Calu3 (cell line): Measurements from ENCODE around the gene SH3BGRL3. TPM values are rescaled to one million over a fixed set of nuclear protein-coding genes. Genes with fewer than 3 reads are reported as not detected.

ENCODE experiments used
- BruUV-seq: library from RNA; stranded (reverse); fragments of 400-500 nt; replicated peaks from 2 replicates; lab custom pipeline; 2021; lab: Mats Ljungman, UMichigan
- CTCF ChIA-PET: fragments of 300-600 bp; sonication (Branson Sonifier 250); formaldehyde crosslinking; loops from one replicate; lab custom pipeline; 2022; ENCODE audit warnings: antibody characterized with exemption; lab: Charles Lee
- DNase-seq: peaks from one replicate; pipeline ENCODE4 v3.0.0; 2022
- H3K27ac Mint-ChIP-seq: one replicate; pipeline ENCODE4 v1.8.0; 2022; ENCODE audit warnings: mixed read lengths; ENCODE audit not compliant: unreplicated experiment
- H3K27me3 Mint-ChIP-seq: one replicate; pipeline ENCODE4 v1.8.0; 2022; ENCODE audit warnings: mixed read lengths; ENCODE audit not compliant: unreplicated experiment
- H3K36me3 Mint-ChIP-seq: one replicate; pipeline ENCODE4 v1.8.0; 2022; ENCODE audit warnings: mild to moderate bottlenecking, moderate library complexity, mixed read lengths; ENCODE audit not compliant: insufficient read depth, unreplicated experiment
- H3K4me1 Mint-ChIP-seq: one replicate; pipeline ENCODE4 v1.8.0; 2022; ENCODE audit warnings: mild to moderate bottlenecking, low read depth, mixed read lengths; ENCODE audit not compliant: unreplicated experiment
- H3K4me3 Mint-ChIP-seq: one replicate; pipeline ENCODE4 v1.8.0; 2022; ENCODE audit warnings: mild to moderate bottlenecking, low read depth, moderate library complexity, mixed read lengths; ENCODE audit not compliant: unreplicated experiment
- H3K9me3 Mint-ChIP-seq: one replicate; pipeline ENCODE4 v1.8.0; 2022; ENCODE audit warnings: low read depth, mixed read lengths; ENCODE audit not compliant: unreplicated experiment
- intact Hi-C: fragments of 100-400 bp; cut with micrococcal nuclease; formaldehyde crosslinking; loops from one replicate; pipeline ENCODE4 v1.10.0; 2022; ENCODE audit not compliant: unreplicated experiment
- total RNA-seq: library from RNA; stranded (reverse); gene quantifications from 2 replicates; pipeline ENCODE4 v1.2.3, GENCODE V29; 2022
- TF ChIP-seq, protein P1 (sequence below): fragments of 200-600 bp; IDR thresholded peaks from one replicate; pipeline ENCODE4 v1.8.0; 2022; ENCODE audit warnings: antibody characterized with exemption; ENCODE audit not compliant: unreplicated experiment

Gene SH3BGRL3
- total RNA-seq, 1 experiment from 2014 or later = 74.6 TPM

DNA sequence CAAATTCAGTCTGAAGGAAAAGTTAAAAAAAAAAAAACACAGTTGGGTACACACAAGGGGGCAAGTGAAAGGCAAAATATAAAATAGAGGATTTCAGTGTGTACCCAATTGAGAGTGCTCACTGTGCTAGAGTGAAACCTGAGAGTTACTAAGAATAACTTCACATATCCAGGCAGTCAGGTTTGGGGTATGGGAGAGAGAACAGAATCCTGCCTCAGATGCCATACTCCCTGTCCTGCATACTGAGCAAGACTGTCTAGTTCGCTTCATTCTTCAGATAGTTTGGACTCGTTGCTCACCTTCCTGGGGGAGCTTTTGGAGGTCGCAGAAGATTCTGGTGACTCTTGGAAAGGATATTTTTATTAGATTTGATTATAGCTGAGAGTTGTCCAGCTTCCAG, 25.5 kb upstream of the SH3BGRL3 start:
- no peaks in the 10 kb centered on the region for H3K4me1 Mint-ChIP-seq
- CTCF ChIA-PET = no interaction called here
- DNase-seq = no peak
- H3K27ac Mint-ChIP-seq = no peak overlapping the region
- peaks cover 20% of the 10 kb centered on the region for H3K36me3 Mint-ChIP-seq
- H3K9me3 Mint-ChIP-seq = no peaks in the 10 kb centered on the region
- TF ChIP-seq, protein P1, sequence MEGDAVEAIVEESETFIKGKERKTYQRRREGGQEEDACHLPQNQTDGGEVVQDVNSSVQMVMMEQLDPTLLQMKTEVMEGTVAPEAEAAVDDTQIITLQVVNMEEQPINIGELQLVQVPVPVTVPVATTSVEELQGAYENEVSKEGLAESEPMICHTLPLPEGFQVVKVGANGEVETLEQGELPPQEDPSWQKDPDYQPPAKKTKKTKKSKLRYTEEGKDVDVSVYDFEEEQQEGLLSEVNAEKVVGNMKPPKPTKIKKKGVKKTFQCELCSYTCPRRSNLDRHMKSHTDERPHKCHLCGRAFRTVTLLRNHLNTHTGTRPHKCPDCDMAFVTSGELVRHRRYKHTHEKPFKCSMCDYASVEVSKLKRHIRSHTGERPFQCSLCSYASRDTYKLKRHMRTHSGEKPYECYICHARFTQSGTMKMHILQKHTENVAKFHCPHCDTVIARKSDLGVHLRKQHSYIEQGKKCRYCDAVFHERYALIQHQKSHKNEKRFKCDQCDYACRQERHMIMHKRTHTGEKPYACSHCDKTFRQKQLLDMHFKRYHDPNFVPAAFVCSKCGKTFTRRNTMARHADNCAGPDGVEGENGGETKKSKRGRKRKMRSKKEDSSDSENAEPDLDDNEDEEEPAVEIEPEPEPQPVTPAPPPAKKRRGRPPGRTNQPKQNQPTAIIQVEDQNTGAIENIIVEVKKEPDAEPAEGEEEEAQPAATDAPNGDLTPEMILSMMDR = no peak
- no TSS peak for BruUV-seq
- H3K4me3 Mint-ChIP-seq = no peak overlapping the region
- intact Hi-C loops = no loop called here
- no peaks in the 10 kb centered on the region for H3K27me3 Mint-ChIP-seq

- intact Hi-C loops = no loop called here
- Mint-ChIP-seq H3K36me3 (peaks cover 12% of the 10 kb centered on the region), H3K9me3 (no peaks in the 10 kb centered on the region), H3K4me1 (no peaks in the 10 kb centered on the region), H3K27me3 (no peaks in the 10 kb centered on the region), H3K27ac (no peak overlapping the region), H3K4me3 (no peak overlapping the region)
- CTCF ChIA-PET = interaction anchor here (0.6 kb wide), 2 partner anchors 18 to 21 kb away, joined by 3 read pairs; no protein-coding TSS in a partner anchor
- no TSS peak for BruUV-seq
- TF ChIP-seq, protein P1 = no peak
- no peak for DNase-seq
These were observed 22.7 kb upstream of the SH3BGRL3 start for GRCh38 chr1:26257222-26257621.

GRCh38 chr1:26259005-26259404, 20.9 kb upstream of the SH3BGRL3 start:
- CTCF ChIA-PET = no interaction called here
- Mint-ChIP-seq H3K36me3 (peaks cover 14% of the 10 kb centered on the region), H3K27me3 (no peaks in the 10 kb centered on the region), H3K9me3 (no peaks in the 10 kb centered on the region), H3K27ac (no peak overlapping the region), H3K4me1 (no peaks in the 10 kb centered on the region), H3K4me3 (no peak overlapping the region)
- no TSS peak for BruUV-seq
- intact Hi-C loops = no loop called here
- TF ChIP-seq, protein P1 = no peak
- DNase-seq = no peak

DNA sequence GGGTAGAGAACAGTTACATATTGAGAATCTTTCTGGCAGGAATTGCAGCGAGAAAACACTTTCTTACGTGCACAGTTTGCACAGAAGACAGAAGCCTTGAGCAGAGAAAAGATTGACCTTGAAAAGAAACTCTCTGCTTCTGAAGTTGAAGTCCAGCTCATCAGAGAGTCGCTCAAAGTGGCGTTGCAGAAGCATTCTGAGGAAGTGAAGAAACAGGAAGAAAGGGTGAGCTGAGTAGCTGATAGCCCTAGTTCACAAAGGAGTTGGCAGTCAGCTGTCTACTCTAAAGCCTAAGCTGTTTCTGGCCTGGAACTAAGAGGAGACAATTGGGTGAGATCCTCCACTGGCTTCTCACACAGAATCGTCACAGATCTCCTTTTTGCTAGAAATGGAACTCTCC, 20.3 kb upstream of the SH3BGRL3 start:
- no peaks in the 10 kb centered on the region for H3K27me3 Mint-ChIP-seq
- no peaks in the 10 kb centered on the region for H3K4me1 Mint-ChIP-seq
- no peak overlapping the region for H3K27ac Mint-ChIP-seq
- CTCF ChIA-PET = no interaction called here
- H3K4me3 Mint-ChIP-seq = no peak overlapping the region
- no TSS peak for BruUV-seq
- peaks cover 19% of the 10 kb centered on the region for H3K36me3 Mint-ChIP-seq
- TF ChIP-seq, protein P1 = no peak
- DNase-seq = no peak
- H3K9me3 Mint-ChIP-seq = no peaks in the 10 kb centered on the region
- intact Hi-C loops = no loop called here
